Skin of body (tissue), 2 donors: ENCODE results near the gene ITGA3. TPM values are rescaled to one million over a fixed set of nuclear protein-coding genes. Genes with fewer than 3 reads are reported as not detected.

Source experiments
- DNase-seq: peaks from one replicate; lab custom pipeline; 2025; lab: John Stamatoyannopoulos, UW
- total RNA-seq: library from RNA; depleted of rRNA; stranded (reverse); fragments of >200 nt; gene quantifications from one replicate; pipeline ENCODE4 v1.2.3, GENCODE V29; 2014

ITGA3 gene
- total RNA-seq, 1 donor from 2014 or later = 37.2 TPM

GRCh38 chr17:50093246-50093645, 37.3 kb downstream of the ITGA3 start:
- DNase-seq = no peak

- DNase-seq = no peak
Measured at GRCh38 chr17:50093807-50094206, 37.9 kb downstream of the ITGA3 start.

- peak; percentile 84 for DNase-seq
Measured at GRCh38 chr17:50094243-50094752, 38.4 kb downstream of the ITGA3 start.

GRCh38 chr17:50094753-50095619, 39.1 kb downstream of the ITGA3 start, which contains the start of gene PDK2:
TSS of gene PDK2 (plus strand) at chr17:50095351. CDS start at chr17:50095436, 85 bp downstream.
- DNase-seq = peak; percentile 97

- no peak for DNase-seq
Measured at GRCh38 chr17:50095626-50096037, 39.7 kb downstream of the ITGA3 start.

- DNase-seq = no peak
Measured at GRCh38 chr17:50096092-50096491, 40.2 kb downstream of the ITGA3 start.

- no peak for DNase-seq
Measured at GRCh38 chr17:50096758-50097157, 40.8 kb downstream of the ITGA3 start.

- no peak for DNase-seq
Measured at GRCh38 chr17:50097455-50097854, 41.5 kb downstream of the ITGA3 start.

GRCh38 chr17:50097926-50098325, 42.0 kb downstream of the ITGA3 start:
- no peak for DNase-seq

GRCh38 chr17:50098583-50098982, 42.7 kb downstream of the ITGA3 start:
- DNase-seq = no peak

- DNase-seq = no peak
Measured at GRCh38 chr17:50099003-50099402, 43.1 kb downstream of the ITGA3 start.

- no peak for DNase-seq
Measured at GRCh38 chr17:50100480-50100883, 44.6 kb downstream of the ITGA3 start.

GRCh38 chr17:50100921-50101345, 45.0 kb downstream of the ITGA3 start:
- DNase-seq = no peak

GRCh38 chr17:50101346-50102163, 45.6 kb downstream of the ITGA3 start:
- DNase-seq = peak; percentile 68

- DNase-seq = no peak
Measured at GRCh38 chr17:50102164-50102991, 46.5 kb downstream of the ITGA3 start.

GRCh38 chr17:50103252-50103651, 47.3 kb downstream of the ITGA3 start:
- DNase-seq = no peak

- no peak for DNase-seq
Measured at GRCh38 chr17:50103941-50104340, 48.0 kb downstream of the ITGA3 start.

- no peak for DNase-seq
Measured at GRCh38 chr17:50105811-50106210, 49.9 kb downstream of the ITGA3 start.

GRCh38 chr17:50106393-50107131, 50.7 kb downstream of the ITGA3 start:
- DNase-seq = no peak

- no peak for DNase-seq
Measured at GRCh38 chr17:50107790-50108414, 52.0 kb downstream of the ITGA3 start.
